ENCODE measurements around the gene HES4. TPM values are rescaled to one million over a fixed set of nuclear protein-coding genes. Genes with fewer than 3 reads are reported as not detected.

Gene HES4
- total and polyA plus RNA-seq, 2 donors (not counting 1 experiment from before 2014, with no cell fraction given): 0.49 to 2.0 TPM

GRCh38 chr1:982765-983436, 17.0 kb downstream of the HES4 start:
- Histone ChIP-seq H3K79me2 (ENCODE audit: control insufficient read depth, insufficient read depth, low read length) (no peaks in the 10 kb centered on the region), H3K9me3 (ENCODE audit: control insufficient read depth, insufficient read depth, low read depth, low read length) (no peaks in the 10 kb centered on the region), H3K9ac (ENCODE audit: insufficient read depth, low read length) (no peak overlapping the region), H3K4me2 (ENCODE audit: extremely low read depth, insufficient read depth, low read length) (no peak overlapping the region), H2AFZ (ENCODE audit: low read length) (no peak overlapping the region), H3K4me3 (replicated peaks in 1 of 4; ENCODE audit: control extremely low read depth in 1 of 4, insufficient read depth in 1 of 4, low read depth in 3 of 4, low read length in 4 of 4) (no peak overlapping the region), H4K20me1 (ENCODE audit: control insufficient read depth, extremely low read depth, insufficient read depth, low read length) (no peaks in the 10 kb centered on the region), H3K27me3 (ENCODE audit: control insufficient read depth, insufficient read depth, low read length) (peaks cover 6% of the 10 kb centered on the region), H3K27ac (ENCODE audit: insufficient read depth, low read length) (no peak overlapping the region), H3K36me3 (ENCODE audit: control insufficient read depth, insufficient read depth, low read length) (no peaks in the 10 kb centered on the region), H3K4me1 (ENCODE audit: control insufficient read depth, extremely low read depth, insufficient read depth, low read length) (no peaks in the 10 kb centered on the region)
- TF ChIP-seq EZH2 (IDR thresholded peaks at IDR 0.05; ENCODE audit: low read length, missing control alignments): no peak
- no peak for TF ChIP-seq CTCF (conservative IDR thresholded peaks at IDR 0.05 in 1 of 2, IDR thresholded peaks at IDR 0.05 in 1 of 2; ENCODE audit: low read depth in 1 of 2, low read length in 2 of 2)
- no peak for DNase-seq (ENCODE audit: low read depth in 2 of 2)

GRCh38 chr1:981955-982558, 17.8 kb downstream of the HES4 start, which contains the start of gene PERM1:
Gene PERM1, minus strand, starts transcription at chr1:982093. Its CDS starts 1,064 bp downstream, at chr1:981029.
- H3K27ac ChIP-seq (ENCODE audit: insufficient read depth, low read length): no peak within 1 kb of the TSS
- no peak within 1 kb of the TSS for H3K4me2 ChIP-seq (ENCODE audit: extremely low read depth, insufficient read depth, low read length)
- no peak within 1 kb of the TSS for H2AFZ ChIP-seq (ENCODE audit: low read length)
- peaks cover 6% of the 10 kb centered on the region for H3K27me3 ChIP-seq (ENCODE audit: control insufficient read depth, insufficient read depth, low read length)
- no peaks in the 10 kb centered on the region for H3K4me1 ChIP-seq (ENCODE audit: control insufficient read depth, extremely low read depth, insufficient read depth, low read length)
- no peaks in the 10 kb centered on the region for H3K36me3 ChIP-seq (ENCODE audit: control insufficient read depth, insufficient read depth, low read length)
- H3K9ac ChIP-seq (ENCODE audit: insufficient read depth, low read length): no peak within 1 kb of the TSS
- no peaks in the 10 kb centered on the region for H4K20me1 ChIP-seq (ENCODE audit: control insufficient read depth, extremely low read depth, insufficient read depth, low read length)
- no peak for TF ChIP-seq EZH2 (IDR thresholded peaks at IDR 0.05; ENCODE audit: low read length, missing control alignments)
- TF ChIP-seq CTCF (conservative IDR thresholded peaks at IDR 0.05 in 1 of 2, IDR thresholded peaks at IDR 0.05 in 1 of 2; ENCODE audit: low read depth in 1 of 2, low read length in 2 of 2): no peak
- H3K4me3 ChIP-seq (replicated peaks in 1 of 4; ENCODE audit: control extremely low read depth in 1 of 4, insufficient read depth in 1 of 4, low read depth in 3 of 4, low read length in 4 of 4): no peak within 1 kb of the TSS
- no peaks in the 10 kb centered on the region for H3K9me3 ChIP-seq (ENCODE audit: control insufficient read depth, insufficient read depth, low read depth, low read length)
- no peak for DNase-seq (ENCODE audit: low read depth in 2 of 2)
- H3K79me2 ChIP-seq (ENCODE audit: control insufficient read depth, insufficient read depth, low read length): no peaks in the 10 kb centered on the region

GRCh38 chr1:981491-981954, 18.4 kb downstream of the HES4 start:
- Histone ChIP-seq H4K20me1 (ENCODE audit: control insufficient read depth, extremely low read depth, insufficient read depth, low read length) (no peaks in the 10 kb centered on the region), H3K27me3 (ENCODE audit: control insufficient read depth, insufficient read depth, low read length) (peaks cover 6% of the 10 kb centered on the region), H3K9me3 (ENCODE audit: control insufficient read depth, insufficient read depth, low read depth, low read length) (no peaks in the 10 kb centered on the region), H2AFZ (ENCODE audit: low read length) (no peak overlapping the region), H3K9ac (ENCODE audit: insufficient read depth, low read length) (no peak overlapping the region), H3K79me2 (ENCODE audit: control insufficient read depth, insufficient read depth, low read length) (no peaks in the 10 kb centered on the region), H3K4me2 (ENCODE audit: extremely low read depth, insufficient read depth, low read length) (no peak overlapping the region), H3K4me3 (replicated peaks in 1 of 4; ENCODE audit: control extremely low read depth in 1 of 4, insufficient read depth in 1 of 4, low read depth in 3 of 4, low read length in 4 of 4) (no peak overlapping the region), H3K4me1 (ENCODE audit: control insufficient read depth, extremely low read depth, insufficient read depth, low read length) (no peaks in the 10 kb centered on the region), H3K27ac (ENCODE audit: insufficient read depth, low read length) (no peak overlapping the region), H3K36me3 (ENCODE audit: control insufficient read depth, insufficient read depth, low read length) (no peaks in the 10 kb centered on the region)
- TF ChIP-seq CTCF (conservative IDR thresholded peaks at IDR 0.05 in 1 of 2, IDR thresholded peaks at IDR 0.05 in 1 of 2; ENCODE audit: low read depth in 1 of 2, low read length in 2 of 2) (no peak), EZH2 (IDR thresholded peaks at IDR 0.05; ENCODE audit: low read length, missing control alignments) (no peak)
- DNase-seq (ENCODE audit: low read depth in 2 of 2): no peak

All from fibroblast of lung (primary cell).